TTC549 (cell line): ENCODE data around the gene LRRC3.

ENCODE experiments used
- FAIRE-seq: peaks from 2 replicates; lab custom pipeline; 2012; peaks lifted over from hg19 to GRCh38; lab: Jason Lieb, UNC

LRRC3 gene

GRCh38 chr21:44458971-44459711 lies 3.8 kb downstream of the LRRC3 start:
- FAIRE-seq = no peak

- no peak for FAIRE-seq
These were observed 4.6 kb downstream of the LRRC3 start for GRCh38 chr21:44459712-44460440.

DNA sequence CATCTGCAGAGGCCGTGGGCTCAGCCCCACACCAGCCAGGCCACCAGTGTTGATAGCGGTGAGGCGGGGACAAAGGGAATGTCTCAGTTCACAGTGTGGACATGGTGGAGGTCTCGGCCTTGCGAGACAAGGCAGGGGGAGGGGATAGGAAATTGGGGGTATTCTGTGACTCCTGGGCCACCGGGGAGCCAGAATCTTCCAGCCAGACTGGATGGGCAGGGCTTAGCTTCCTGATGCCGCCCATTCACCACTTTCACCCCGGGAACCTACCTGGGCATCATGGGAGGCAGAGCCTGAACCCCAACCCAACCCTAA lies 5.1 kb downstream of the LRRC3 start:
- no peak for FAIRE-seq

GRCh38 chr21:44461005-44461404 lies 5.7 kb downstream of the LRRC3 start:
- no peak for FAIRE-seq

- no peak for FAIRE-seq
These were observed 6.2 kb downstream of the LRRC3 start for GRCh38 chr21:44461464-44462001.

- no peak for FAIRE-seq
These were observed 7.0 kb downstream of the LRRC3 start for GRCh38 chr21:44462086-44462833.

GRCh38 chr21:44462834-44463200 lies 7.5 kb downstream of the LRRC3 start:
- no peak for FAIRE-seq

GRCh38 chr21:44463724-44464123 lies 8.4 kb downstream of the LRRC3 start:
- FAIRE-seq = no peak

DNA sequence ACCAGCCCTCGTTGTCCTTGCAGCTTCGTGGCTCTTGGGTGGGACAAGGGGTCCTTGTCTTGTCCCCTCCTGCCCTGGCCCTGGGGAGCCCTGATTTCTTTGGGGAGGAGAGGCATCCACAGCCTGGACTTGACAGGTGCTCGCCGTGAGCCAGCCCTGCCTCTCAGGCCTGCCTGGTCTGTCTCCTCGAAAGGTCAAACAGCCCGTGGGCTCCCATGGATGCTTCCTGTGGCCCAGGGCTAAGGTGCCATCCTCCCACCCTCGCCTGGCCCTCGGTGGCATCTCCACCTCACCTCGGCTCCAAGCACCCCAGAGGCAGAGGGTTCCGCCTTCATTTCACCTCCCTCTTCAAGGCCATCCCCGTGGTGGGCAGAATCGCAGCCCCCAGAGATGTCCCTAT lies 9.0 kb downstream of the LRRC3 start:
- no peak for FAIRE-seq

- no peak for FAIRE-seq
These were observed 11.1 kb downstream of the LRRC3 start for GRCh38 chr21:44466351-44466954.

- no peak for FAIRE-seq
These were observed 11.9 kb downstream of the LRRC3 start for GRCh38 chr21:44466996-44467858.

- FAIRE-seq = no peak
These were observed 12.5 kb downstream of the LRRC3 start for GRCh38 chr21:44467859-44468195.

DNA sequence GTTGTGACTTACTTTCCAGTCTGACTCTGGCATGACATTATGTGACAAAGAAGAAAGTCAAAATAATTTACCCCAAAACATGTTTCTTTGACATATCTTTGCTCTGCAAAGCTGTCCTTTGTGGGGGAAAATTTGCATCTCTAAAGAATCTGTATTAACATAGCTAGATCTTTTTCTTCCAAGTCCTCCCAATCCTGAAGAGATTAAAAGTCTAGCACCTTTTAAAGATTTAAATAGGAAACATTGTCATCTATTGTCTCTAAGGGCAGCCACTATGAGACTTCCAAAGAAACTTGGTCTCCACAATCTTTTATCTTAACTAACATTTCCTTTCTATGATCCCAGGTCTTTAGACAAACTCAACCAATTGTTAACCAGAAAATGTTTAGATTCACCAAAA lies 16.0 kb downstream of the LRRC3 start:
- FAIRE-seq = no peak

DNA sequence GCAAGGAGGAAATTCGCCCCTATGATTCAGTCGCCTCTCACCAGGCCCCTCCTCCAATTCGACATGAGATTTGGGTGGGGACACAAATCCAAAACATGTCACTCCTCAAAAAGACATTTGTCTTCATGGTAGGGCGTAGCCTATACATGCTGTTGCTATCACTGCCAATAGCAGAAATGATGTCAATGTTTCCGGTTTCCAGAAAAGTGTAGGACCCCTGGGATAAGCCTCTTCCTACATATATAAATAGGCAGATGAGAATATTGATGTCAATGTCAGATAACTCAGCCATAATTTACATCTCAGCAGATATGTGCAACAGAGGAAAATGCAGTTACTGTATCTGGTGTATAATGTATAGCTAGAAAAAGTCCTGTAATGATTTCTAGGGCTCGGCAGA lies 16.7 kb downstream of the LRRC3 start:
- FAIRE-seq = no peak

DNA sequence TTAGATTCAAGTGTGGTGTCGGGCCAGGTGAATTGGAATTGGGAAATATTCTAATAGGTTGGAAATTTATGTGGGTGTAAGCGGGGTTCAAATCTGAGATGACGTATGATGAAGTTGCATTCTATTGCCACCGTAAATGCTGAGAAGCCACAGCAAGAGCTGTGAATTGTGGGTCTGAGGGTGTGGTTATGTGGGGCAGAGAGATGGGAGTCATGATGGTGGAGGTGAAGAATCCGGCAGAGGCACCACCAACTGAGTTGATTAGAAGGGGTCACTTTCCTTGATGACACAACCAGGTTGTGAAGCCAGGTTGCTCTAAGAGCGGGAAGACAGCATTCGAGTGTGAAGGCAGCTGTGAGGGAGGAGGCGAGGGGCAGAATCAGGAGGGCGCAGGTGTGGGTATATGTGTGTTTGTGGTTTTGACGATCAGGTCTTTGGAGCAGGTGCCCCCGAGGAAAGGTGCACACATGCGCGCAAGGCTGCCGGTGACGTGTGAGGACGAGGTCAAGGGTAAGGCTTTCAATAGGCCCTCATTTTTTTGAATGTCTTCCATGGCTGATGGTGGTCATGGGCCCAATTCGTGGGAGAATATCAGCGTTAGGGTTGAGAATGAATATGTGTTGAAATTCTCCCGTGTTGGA lies 18.7 kb downstream of the LRRC3 start:
- FAIRE-seq = no peak

- no peak for FAIRE-seq
These were observed 20.0 kb downstream of the LRRC3 start for GRCh38 chr21:44475266-44475845.

GRCh38 chr21:44477131-44477530 lies 21.8 kb downstream of the LRRC3 start:
- FAIRE-seq = no peak

GRCh38 chr21:44477712-44478111 lies 22.4 kb downstream of the LRRC3 start:
- FAIRE-seq = no peak

- no peak for FAIRE-seq
These were observed 23.0 kb downstream of the LRRC3 start for GRCh38 chr21:44478124-44478800.

GRCh38 chr21:44478801-44479167 lies 23.5 kb downstream of the LRRC3 start:
- FAIRE-seq = no peak
